Smooth muscle cell of bladder (primary cell): ENCODE data around the gene RAB5B. TPM values are rescaled to one million over a fixed set of nuclear protein-coding genes. Genes with fewer than 3 reads are reported as not detected.

Experiments
- total RNA-seq: library from RNA; depleted of rRNA; stranded (reverse); fragments of >200 nt; gene quantifications from 2 replicates; pipeline ENCODE4 v1.2.3, GENCODE V29; 2014

Gene RAB5B, protein sequence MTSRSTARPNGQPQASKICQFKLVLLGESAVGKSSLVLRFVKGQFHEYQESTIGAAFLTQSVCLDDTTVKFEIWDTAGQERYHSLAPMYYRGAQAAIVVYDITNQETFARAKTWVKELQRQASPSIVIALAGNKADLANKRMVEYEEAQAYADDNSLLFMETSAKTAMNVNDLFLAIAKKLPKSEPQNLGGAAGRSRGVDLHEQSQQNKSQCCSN
- 34.4 and 43.4 TPM in 2 replicates for total RNA-seq

GRCh38 chr12:55973599-55974307 is at the start of gene RAB5B:
RAB5B (plus strand) TSS chr12:55974078; CDS start chr12:55986961, 12,883 bp downstream.

DNA sequence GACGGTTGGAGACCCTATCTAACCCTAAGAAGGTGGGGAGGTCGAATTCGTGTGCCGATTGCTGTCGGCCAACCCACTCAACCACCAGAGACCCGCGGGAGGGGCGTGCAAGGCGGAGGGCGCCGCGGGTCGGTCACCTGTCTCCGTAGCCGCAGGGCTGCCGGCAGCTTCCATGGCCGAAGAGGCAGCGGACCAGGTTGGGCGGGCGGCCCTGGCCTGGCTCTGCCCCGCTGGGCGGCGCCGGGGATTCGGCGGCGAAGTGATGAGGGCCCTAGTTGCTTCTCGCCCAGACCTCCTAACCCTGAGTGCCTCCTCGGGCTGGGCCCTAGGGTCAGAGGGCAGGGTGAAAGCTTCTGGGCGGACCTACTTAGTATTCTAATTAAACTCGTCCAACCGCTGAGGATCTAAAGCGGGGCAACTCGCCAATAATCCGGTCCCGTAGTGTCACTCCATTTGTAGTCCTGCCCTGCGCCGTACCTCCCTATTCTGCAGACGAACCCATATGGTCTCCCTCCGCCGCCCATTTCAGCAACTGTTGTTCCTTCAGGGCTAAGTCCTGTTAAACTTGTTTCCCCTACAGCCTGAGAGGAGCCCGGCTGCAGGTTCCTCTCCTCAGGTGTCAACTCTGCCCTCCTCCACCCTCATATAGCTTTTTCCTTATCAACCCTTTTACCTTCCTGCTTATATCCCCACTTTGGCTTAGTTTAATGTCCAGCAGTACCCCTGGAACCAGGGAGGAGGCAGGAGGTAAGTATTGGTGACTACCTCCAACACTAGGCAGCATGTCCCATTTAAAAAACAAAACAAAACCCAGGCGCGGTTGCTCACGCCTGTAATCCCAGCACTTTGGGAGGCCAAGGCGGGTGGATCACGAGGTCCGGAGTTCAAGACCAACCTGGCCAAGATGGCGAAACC is 46.0 kb upstream of the RAB5B start, which contains the start of gene PYM1:
PYM1 (minus strand) TSS at position 307 of the 915 bp plus-strand sequence; CDS start at position 174, 133 bp downstream.

GRCh38 chr12:55930771-55931316 is 43.0 kb upstream of the RAB5B start, which contains the start of gene DGKA:
DGKA (plus strand) TSS chr12:55931162; CDS start chr12:55936504, 5,342 bp downstream.

DNA sequence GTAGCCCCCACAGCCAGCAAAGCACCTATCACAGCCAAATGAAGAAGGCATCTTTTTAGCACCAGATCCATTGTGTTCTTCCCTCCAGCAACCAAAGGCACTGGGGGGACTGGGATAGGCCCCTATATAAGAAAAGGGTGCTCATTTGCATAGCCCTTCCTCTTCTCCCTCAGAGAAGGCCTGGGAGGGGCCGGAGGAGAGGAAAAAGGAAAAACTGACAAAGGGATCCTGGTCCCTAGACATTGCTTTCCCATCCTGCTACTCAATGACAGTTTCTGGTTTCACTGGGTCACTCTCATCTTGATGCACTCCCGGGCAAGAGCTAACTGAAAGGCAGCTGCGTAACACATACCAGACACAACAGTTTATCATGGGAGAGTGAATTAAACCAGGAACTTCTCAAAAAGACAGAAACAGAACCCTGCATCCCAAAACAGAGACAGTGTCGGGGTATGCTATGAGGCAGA is 7.9 kb upstream of the RAB5B start, which contains the start of gene PMEL:
PMEL (minus strand) TSS at position 102 of the 467 bp plus-strand sequence; CDS start at position 71, 31 bp downstream.

GRCh38 chr12:55966408-55967281 is 7.2 kb upstream of the RAB5B start, which contains the start of gene CDK2:
CDK2 (plus strand) TSS chr12:55966830; CDS start chr12:55967009, 179 bp downstream.

GRCh38 chr12:55996715-55997534 is 23.0 kb downstream of the RAB5B start, which contains the start of gene SUOX:
SUOX (plus strand) TSS chr12:55997276; CDS start chr12:56002222, 4,946 bp downstream.

GRCh38 chr12:56020423-56021184 is 46.7 kb downstream of the RAB5B start, which contains the start of gene IKZF4:
IKZF4 (plus strand) TSS chr12:56021043; CDS start chr12:56021494, 451 bp downstream.

GRCh38 chr12:56041552-56042429 is 67.9 kb downstream of the RAB5B start, which contains the start of gene RPS26:
RPS26 (plus strand) TSS chr12:56041918; CDS start chr12:56042167, 249 bp downstream.

Other genes with a start within 250 kb of the RAB5B start
- 3,456 and 4,323 TPM in 2 replicates for gene CD63, start 245.1 kb upstream of the RAB5B start, total RNA-seq
- gene GDF11, start 231.0 kb upstream of the RAB5B start, total RNA-seq: 1.6 and 2.8 TPM in 2 replicates
- gene SARNP, start 156.4 kb upstream of the RAB5B start, total RNA-seq: 77.5 and 89.2 TPM in 2 replicates
- gene ORMDL2, start 156.0 kb upstream of the RAB5B start, total RNA-seq: 23.0 and 23.5 TPM in 2 replicates
- 54.5 and 58.3 TPM in 2 replicates for gene DNAJC14, start 144.5 kb upstream of the RAB5B start, total RNA-seq
- 5.9 and 6.1 TPM in 2 replicates for gene MMP19, start 131.1 kb upstream of the RAB5B start, total RNA-seq
- 34.8 and 39.7 TPM in 2 replicates for gene PYM1, start 46.2 kb upstream of the RAB5B start, total RNA-seq
- 18.8 and 25.6 TPM in 2 replicates for gene DGKA, start 42.9 kb upstream of the RAB5B start, total RNA-seq
- gene PMEL, start 8.0 kb upstream of the RAB5B start, total RNA-seq: 0.28 and 0.71 TPM in 2 replicates
- 7.1 and 8.5 TPM in 2 replicates for gene CDK2, start 7.2 kb upstream of the RAB5B start, total RNA-seq
- 8.7 and 9.2 TPM in 2 replicates for gene SUOX, start 23.2 kb downstream of the RAB5B start, total RNA-seq
- gene IKZF4, start 47.0 kb downstream of the RAB5B start, total RNA-seq: 0.57 and 1.5 TPM in 2 replicates
- 52.3 and 82.2 TPM in 2 replicates for gene RPS26, start 67.8 kb downstream of the RAB5B start, total RNA-seq
- 0.28 TPM in 2 replicates for gene ERBB3, start 106.1 kb downstream of the RAB5B start, total RNA-seq
- gene PA2G4, start 130.5 kb downstream of the RAB5B start, total RNA-seq: 86.5 and 93.8 TPM in 2 replicates
- 4,326 and 4,609 TPM in 2 replicates for gene RPL41, start 142.6 kb downstream of the RAB5B start, total RNA-seq
- 5.7 and 6.6 TPM in 2 replicates for gene ZC3H10, start 144.2 kb downstream of the RAB5B start, total RNA-seq
- 163 and 185 TPM in 2 replicates for gene ESYT1, start 154.2 kb downstream of the RAB5B start, total RNA-seq
- gene MYL6B, start 178.5 kb downstream of the RAB5B start, total RNA-seq: 94.5 and 122 TPM in 2 replicates
- 2,455 and 2,914 TPM in 2 replicates for gene MYL6, start 184.3 kb downstream of the RAB5B start, total RNA-seq
- 40.0 and 47.7 TPM in 2 replicates for gene SMARCC2, start 215.4 kb downstream of the RAB5B start, total RNA-seq
- gene RNF41, start 247.8 kb downstream of the RAB5B start, total RNA-seq: 165 and 169 TPM in 2 replicates